Brain microvascular endothelial cell (primary cell): ENCODE measurements around the gene C2orf49.

Source experiments
- DNase-seq: peaks from one replicate; pipeline ENCODE4 v3.0.0-alpha.2; 2020
- H3K27ac ChIP-seq: fragments of 250-450 bp; sonication (Bioruptor Pico); 2 replicates; pipeline ENCODE4 v1.5.1; 2020; ENCODE audit warnings: mild to moderate bottlenecking, moderate library complexity
- H3K27me3 ChIP-seq: fragments of 250-450 bp; sonication (Bioruptor Pico); replicated peaks from 2 replicates; pipeline ENCODE4 v1.5.1; 2020; ENCODE audit warnings: mild to moderate bottlenecking
- H3K36me3 ChIP-seq: fragments of 250-450 bp; sonication (Bioruptor Pico); replicated peaks from 2 replicates; pipeline ENCODE4 v1.5.1; 2020; ENCODE audit warnings: mild to moderate bottlenecking
- H3K4me3 ChIP-seq: 2 replicates; pipeline ENCODE4 v1.5.1; 2011; ENCODE audit warnings: low read depth, mild to moderate bottlenecking, control low read depth, low read length, moderate library complexity
- CTCF ChIP-seq: IDR thresholded peaks from 2 replicates; pipeline ENCODE4 v1.5.1; 2011; ENCODE audit warnings: low read depth, mild to moderate bottlenecking, moderate library complexity, low read length, control low read depth, inconsistent platforms; ENCODE audit errors: missing control alignments
- in situ Hi-C: cut with HindIII; loops from 2 replicates; pipeline ENCODE4 v1.10.0; 2017; ENCODE audit warnings: low sequenced_read_pairs, low pct_ligation_motif_present

Gene C2orf49

GRCh38 chr2:105373344-105373781 is 36.0 kb downstream of the C2orf49 start:
- DNase-seq, result no peak
- H3K4me3 ChIP-seq, result no peak overlapping the region
- peak overlapping the region; percentile 80 for H3K27ac ChIP-seq
- TF ChIP-seq CTCF, result no peak
- no peaks in the 10 kb centered on the region for H3K27me3 ChIP-seq
- H3K36me3 ChIP-seq, result peaks cover 97% of the 10 kb centered on the region
- in situ Hi-C loops, result loop anchor here (25.0 kb wide), 1 partner anchor 139 kb away; no protein-coding TSS in a partner anchor

- TF ChIP-seq CTCF, result no peak
- no peak for DNase-seq
- Histone ChIP-seq H3K27me3 (no peaks in the 10 kb centered on the region), H3K36me3 (peaks cover 97% of the 10 kb centered on the region), H3K4me3 (no peak overlapping the region), H3K27ac (peak overlapping the region; percentile 80)
- in situ Hi-C loops, result loop anchor here (25.0 kb wide), 1 partner anchor 138 kb away; no protein-coding TSS in a partner anchor
Observed at GRCh38 chr2:105373895-105374401, 36.6 kb downstream of the C2orf49 start.

GRCh38 chr2:105375001-105375561 is 37.7 kb downstream of the C2orf49 start:
- peaks cover 97% of the 10 kb centered on the region for H3K36me3 ChIP-seq
- peak overlapping the region; percentile 80 for H3K27ac ChIP-seq
- no peak for TF ChIP-seq CTCF
- no peak overlapping the region for H3K4me3 ChIP-seq
- in situ Hi-C loops, result no loop called here
- H3K27me3 ChIP-seq, result no peaks in the 10 kb centered on the region
- peak; percentile 79 for DNase-seq

GRCh38 chr2:105376010-105376409 is 38.7 kb downstream of the C2orf49 start:
- Histone ChIP-seq H3K4me3 (no peak overlapping the region), H3K27me3 (no peaks in the 10 kb centered on the region), H3K36me3 (peaks cover 97% of the 10 kb centered on the region), H3K27ac (peak overlapping the region; percentile 80)
- in situ Hi-C loops, result no loop called here
- DNase-seq, result no peak
- no peak for TF ChIP-seq CTCF

DNA sequence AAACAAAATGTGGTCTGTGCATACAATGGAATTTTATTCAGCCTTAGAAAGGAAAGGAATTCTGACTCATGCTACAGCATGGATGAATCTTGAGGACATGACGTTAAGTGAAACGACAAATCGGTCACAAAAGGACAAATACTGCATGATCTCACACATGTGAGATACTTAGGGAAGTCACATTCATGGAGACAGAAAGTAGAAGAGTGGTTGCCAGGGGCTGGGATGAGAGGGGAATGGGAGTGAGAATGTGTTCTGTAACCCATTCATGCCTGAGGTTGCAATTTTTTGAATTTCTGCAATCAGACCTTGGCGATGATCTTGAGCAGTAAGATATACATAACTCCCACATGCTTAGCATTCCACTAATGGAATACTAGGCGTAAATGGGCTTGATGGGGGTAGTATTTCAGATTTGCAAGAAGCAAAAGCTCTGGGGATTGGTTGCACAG is 39.5 kb downstream of the C2orf49 start:
- in situ Hi-C loops, result no loop called here
- DNase-seq, result peak; percentile 85
- peak overlapping the region; percentile 80 for H3K27ac ChIP-seq
- peaks cover 97% of the 10 kb centered on the region for H3K36me3 ChIP-seq
- TF ChIP-seq CTCF, result no peak
- H3K27me3 ChIP-seq, result no peaks in the 10 kb centered on the region
- H3K4me3 ChIP-seq, result no peak overlapping the region
